ENCODE data around the gene PIK3R4.

The PIK3R4 gene

GRCh38 chr3:130746246-130747039, at the start of gene PIK3R4:
Gene PIK3R4 (minus strand): TSS chr3:130746829. CDS start chr3:130745218, 1,611 bp downstream.
- peak; percentile 95 for DNase-seq

GRCh38 chr3:130795396-130795795, 48.8 kb upstream of the PIK3R4 start:
- no peak for DNase-seq

- DNase-seq = no peak
Measured at GRCh38 chr3:130792246-130792645, 45.6 kb upstream of the PIK3R4 start.

- DNase-seq = no peak
Measured at GRCh38 chr3:130789782-130790322, 43.2 kb upstream of the PIK3R4 start.

GRCh38 chr3:130787422-130788068, 40.9 kb upstream of the PIK3R4 start:
- no peak for DNase-seq

GRCh38 chr3:130786306-130786705, 39.7 kb upstream of the PIK3R4 start:
- no peak for DNase-seq

- DNase-seq = no peak
Measured at GRCh38 chr3:130783629-130784028, 37.0 kb upstream of the PIK3R4 start.

GRCh38 chr3:130779486-130779885, 32.9 kb upstream of the PIK3R4 start:
- DNase-seq = no peak

- no peak for DNase-seq
Measured at GRCh38 chr3:130779031-130779430, 32.4 kb upstream of the PIK3R4 start.

- no peak for DNase-seq
Measured at GRCh38 chr3:130773366-130773765, 26.7 kb upstream of the PIK3R4 start.

GRCh38 chr3:130772129-130772528, 25.5 kb upstream of the PIK3R4 start:
- DNase-seq = no peak

- no peak for DNase-seq
Measured at GRCh38 chr3:130770644-130771043, 24.0 kb upstream of the PIK3R4 start.

- no peak for DNase-seq
Measured at GRCh38 chr3:130761730-130762311, 15.2 kb upstream of the PIK3R4 start.

GRCh38 chr3:130760922-130761321, 14.3 kb upstream of the PIK3R4 start:
- DNase-seq = no peak

GRCh38 chr3:130759692-130760338, 13.2 kb upstream of the PIK3R4 start:
- peak; percentile 55 for DNase-seq

- no peak for DNase-seq
Measured at GRCh38 chr3:130758624-130759369, 12.2 kb upstream of the PIK3R4 start.

- no peak for DNase-seq
Measured at GRCh38 chr3:130757611-130758150, 11.1 kb upstream of the PIK3R4 start.

GRCh38 chr3:130755666-130756065, 9.0 kb upstream of the PIK3R4 start:
- no peak for DNase-seq

- DNase-seq = no peak
Measured at GRCh38 chr3:130748981-130749380, 2.4 kb upstream of the PIK3R4 start.

- DNase-seq = no peak
Measured at GRCh38 chr3:130748467-130748861, 1.8 kb upstream of the PIK3R4 start.

GRCh38 chr3:130743354-130743753, 3.3 kb downstream of the PIK3R4 start:
- no peak for DNase-seq

- no peak for DNase-seq
Measured at GRCh38 chr3:130741946-130742610, 4.6 kb downstream of the PIK3R4 start.
